ENCODE measurements around the gene RASL10B.

GRCh38 chr17:35734396-35734795, 3.0 kb downstream of the RASL10B start:
- no peak for TF ChIP-seq CTCF (IDR thresholded peaks at IDR 0.05)
- TF ChIP-seq POLR2A (IDR thresholded peaks at IDR 0.05), result no peak
- no peak for TF ChIP-seq EP300 (IDR thresholded peaks at IDR 0.05)
